CD4-positive, alpha-beta T cell treated with Interleukin-2 at 100 ng/mL for 4 hours (primary cell): Measurements from ENCODE around the gene ITGB6.

Experiments
- DNase-seq: peaks from one replicate; pipeline ENCODE4 v3.0.0-alpha.2; 2020; ENCODE audit warnings: low spot score

ITGB6 gene

DNA sequence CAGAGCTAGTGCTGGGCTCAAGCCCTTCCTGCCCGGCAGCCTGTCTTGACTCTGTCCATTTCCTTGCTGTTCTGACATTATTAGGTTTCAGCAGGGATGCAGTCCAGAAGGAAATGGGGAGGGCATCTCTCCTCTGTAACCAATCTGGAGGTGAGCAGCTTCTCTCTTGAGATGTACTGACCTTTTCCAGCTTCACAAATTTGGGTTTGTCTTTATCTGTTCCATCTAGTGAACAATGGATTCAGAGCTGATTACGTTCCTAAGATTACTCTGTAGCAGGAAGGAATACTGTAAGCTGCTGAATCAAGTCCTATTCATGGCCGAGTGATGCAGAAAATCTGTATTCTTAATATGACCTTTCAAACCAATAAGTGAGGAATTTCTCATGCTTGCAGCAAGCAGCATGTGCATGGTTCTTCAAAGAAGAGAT lies 148.7 kb downstream of the ITGB6 start:
- DNase-seq = no peak

DNA sequence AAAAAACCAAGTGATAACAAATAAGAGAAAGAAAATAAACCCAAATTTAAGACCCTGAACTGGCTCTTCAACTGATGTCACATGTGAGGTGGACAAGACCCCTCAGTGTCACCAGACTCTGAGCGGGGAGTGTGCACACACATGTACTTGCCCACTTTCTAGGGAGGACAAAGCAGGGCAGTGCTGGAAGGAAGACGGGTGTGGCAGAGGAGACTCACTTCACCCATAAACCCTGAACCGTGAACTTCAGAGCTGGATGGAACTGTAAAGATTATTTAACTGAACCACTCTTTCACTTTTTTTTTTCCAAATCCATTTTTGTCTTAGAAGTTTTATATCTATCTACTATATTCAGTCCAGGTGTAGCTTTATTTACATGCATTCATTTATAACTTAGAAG lies 149.9 kb downstream of the ITGB6 start:
- no peak for DNase-seq
